Right hindlimb (tissue), 1 donor: Measurements from ENCODE around the gene CHST8.

Source experiments
- DNase-seq: peaks from one replicate; pipeline ENCODE4 v3.0.0-alpha.2; 2018

CHST8 gene

DNA sequence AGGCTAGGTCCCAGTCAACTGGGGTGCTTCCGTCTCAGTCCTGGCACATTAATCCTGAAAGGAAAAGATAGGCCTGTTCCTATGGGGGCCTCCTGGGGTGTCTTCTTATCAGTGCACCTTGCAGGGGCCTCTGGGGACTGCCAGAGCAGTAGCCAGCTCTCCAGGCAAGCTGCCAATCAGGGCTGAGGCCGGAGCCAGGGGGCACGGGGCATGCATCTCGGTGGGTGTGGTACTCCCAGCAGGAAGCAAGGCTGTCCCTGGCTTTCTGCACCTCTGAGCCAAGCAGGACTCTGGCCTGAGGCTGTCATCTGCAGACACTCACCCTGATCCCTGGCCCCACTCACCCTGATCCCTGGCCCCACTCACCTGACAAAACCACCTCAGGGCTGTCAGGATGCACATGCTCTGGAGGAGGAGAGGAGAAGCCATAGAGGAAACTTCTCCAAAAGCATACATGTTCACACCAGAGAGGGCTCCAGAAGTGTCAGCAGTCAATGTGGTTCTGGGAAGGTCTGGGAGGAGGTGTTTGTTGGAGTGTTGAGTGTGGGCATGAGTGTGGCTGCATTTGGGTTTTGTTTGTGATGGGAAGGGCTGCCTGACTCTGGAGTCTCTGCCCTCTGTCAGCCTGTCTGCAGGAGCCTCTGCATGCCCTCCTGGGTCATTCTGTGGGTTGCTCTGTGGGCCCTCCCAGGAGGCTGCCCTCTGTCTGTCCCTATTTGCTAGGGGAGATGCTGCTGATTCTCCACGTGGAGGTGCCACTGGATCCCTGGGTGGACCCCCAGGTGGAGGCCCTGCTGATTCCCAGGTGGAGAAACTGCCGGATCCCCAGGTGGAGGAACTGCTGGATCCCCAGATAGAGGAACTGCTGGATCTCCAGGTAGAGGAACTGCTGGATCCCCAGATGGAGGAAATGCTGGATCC is 152.2 kb downstream of the CHST8 start:
- DNase-seq = no peak

GRCh38 chr19:33774751-33775150 is 153.0 kb downstream of the CHST8 start:
- DNase-seq = no peak

- DNase-seq = no peak
Measured at GRCh38 chr19:33775731-33776487, 154.2 kb downstream of the CHST8 start.

DNA sequence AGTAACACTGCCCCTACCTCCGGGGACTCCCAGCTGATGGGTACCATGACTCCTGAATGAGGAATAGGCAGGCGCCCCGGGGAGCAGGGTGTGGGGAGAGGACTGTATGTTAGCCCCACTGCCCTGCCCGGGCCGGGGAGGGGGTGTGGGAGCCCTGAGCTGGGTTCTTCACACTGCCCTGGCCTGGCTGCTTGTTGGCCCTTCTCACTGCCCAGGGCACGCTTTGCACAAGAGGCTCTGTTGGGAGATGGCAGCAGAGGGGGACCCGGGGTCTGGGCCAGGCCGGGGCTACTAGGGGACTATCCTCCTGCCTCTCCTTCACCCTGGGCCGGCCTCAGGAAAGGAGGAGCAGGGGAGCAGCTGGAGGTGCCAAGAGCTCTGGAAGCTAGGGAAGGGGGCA is 155.6 kb downstream of the CHST8 start:
- DNase-seq = no peak

DNA sequence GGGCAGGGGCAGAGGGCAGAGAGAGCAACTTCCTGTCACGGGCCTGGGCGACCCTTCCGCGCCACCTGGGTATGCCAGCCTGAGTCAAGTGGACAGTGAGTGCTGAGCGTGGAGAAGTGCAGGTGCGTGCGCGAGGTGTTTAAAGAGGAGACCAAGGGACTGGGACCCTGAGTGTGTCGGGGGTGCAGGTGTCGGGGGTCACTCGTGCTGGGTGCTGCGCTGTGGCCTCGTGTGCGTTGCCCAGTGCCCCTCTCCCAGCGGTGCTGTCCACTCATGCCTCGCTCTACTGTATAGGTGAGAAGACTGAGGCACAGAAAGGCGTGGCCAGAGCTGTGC is 156.0 kb downstream of the CHST8 start:
- no peak for DNase-seq

GRCh38 chr19:33778089-33778791 is 156.5 kb downstream of the CHST8 start:
- DNase-seq = peak; percentile 85

- DNase-seq = no peak
Measured at GRCh38 chr19:33779849-33780248, 158.1 kb downstream of the CHST8 start.

DNA sequence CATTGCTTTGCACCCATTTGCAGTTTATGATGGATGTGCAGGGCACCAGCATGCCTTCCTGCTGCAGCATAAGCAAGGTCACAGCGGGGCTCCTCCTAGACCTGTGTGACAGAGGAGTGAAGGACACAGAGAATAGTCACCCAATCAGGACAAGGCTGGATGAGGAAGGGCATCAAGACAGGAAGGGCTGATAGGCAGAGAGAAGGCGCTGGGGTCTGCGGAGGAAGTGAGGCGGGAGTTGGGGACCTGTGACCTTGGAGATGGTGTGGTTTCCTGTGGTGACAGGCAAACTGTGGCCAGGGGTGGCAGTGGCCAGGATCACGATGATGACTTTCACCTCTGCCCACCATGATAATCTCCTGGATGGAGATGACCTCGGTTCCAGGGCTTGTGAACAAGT is 158.5 kb downstream of the CHST8 start:
- DNase-seq = no peak

DNA sequence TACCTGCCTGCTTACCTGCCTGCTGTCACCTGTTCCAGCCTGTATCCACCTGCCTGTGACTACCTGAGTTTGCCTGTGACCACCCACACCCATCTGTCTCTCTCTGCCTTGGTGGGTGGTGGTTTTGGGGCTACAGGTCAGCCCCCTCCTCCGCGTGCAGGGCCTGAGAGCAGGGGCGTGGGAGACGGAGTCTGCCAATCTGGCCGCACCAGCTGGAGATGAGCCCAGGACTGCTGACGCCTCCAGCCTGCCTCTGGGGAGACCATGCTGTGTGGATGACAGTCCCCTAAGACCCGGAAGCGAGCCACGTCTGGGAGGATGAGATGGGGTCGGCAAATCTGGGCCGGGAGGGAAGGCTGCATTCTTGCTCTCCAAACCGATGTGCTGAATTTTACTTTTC is 159.0 kb downstream of the CHST8 start:
- DNase-seq = no peak

- DNase-seq = no peak
Measured at GRCh38 chr19:33781415-33781935, 159.7 kb downstream of the CHST8 start.

DNA sequence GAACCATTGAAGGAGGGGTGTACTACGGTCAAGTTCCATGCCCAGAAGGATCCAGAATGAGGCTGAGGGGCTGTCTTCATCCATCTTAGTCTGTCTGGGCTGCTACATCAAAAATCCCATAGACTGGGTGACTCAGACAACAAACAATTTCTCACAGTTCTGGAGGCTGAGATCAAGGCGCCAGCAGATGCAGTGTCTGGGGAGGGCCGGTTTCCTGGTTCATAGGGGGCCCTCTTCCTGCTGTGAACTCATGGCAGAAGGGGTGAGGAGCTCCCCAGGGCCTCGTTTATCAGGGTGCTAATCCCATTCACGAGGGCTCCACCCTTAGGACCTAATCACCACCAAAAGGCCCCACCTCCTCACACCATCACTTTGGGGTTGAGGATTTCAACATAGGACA is 160.2 kb downstream of the CHST8 start:
- no peak for DNase-seq

- DNase-seq = no peak
Measured at GRCh38 chr19:33784432-33784831, 162.7 kb downstream of the CHST8 start.

DNA sequence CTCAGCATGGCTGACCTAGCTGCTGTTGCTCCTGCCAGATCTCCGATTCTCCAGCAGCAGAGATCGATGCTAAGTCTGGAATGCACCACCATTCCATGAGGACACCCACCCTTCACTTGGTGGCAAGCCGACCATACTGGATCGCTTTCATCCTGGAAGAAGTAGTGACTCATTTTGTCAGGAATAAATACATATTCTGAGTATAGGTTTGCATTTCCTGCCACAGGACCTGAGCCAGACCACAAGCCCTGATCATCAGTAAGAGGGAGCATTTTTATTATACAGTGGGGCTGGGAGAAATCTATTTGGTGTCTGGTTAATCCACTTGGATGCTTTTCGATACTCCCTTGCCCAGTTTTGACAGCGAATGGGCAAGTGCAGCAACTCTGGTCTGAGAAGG is 164.0 kb downstream of the CHST8 start:
- no peak for DNase-seq

- DNase-seq = no peak
Measured at GRCh38 chr19:33788676-33789075, 166.9 kb downstream of the CHST8 start.

DNA sequence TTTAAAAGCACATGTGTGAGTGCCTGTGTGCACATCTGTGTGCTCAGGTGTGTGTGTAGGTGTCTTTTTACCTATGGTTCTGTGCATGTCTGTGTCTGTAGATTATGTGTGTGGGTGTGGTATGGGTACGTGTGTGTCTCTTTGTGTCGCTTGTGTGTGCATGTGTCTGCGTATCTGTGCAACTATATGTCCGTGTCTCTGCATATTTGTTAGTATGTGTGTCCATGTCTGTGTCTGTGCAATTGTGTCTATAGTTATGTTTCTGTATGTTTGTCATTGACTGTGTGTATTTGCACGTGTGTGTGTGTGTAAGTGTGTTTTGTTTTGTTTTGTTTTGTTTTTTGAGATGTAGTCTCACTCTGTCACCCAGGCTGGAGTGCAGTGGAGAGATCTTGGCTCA is 167.6 kb downstream of the CHST8 start:
- no peak for DNase-seq

DNA sequence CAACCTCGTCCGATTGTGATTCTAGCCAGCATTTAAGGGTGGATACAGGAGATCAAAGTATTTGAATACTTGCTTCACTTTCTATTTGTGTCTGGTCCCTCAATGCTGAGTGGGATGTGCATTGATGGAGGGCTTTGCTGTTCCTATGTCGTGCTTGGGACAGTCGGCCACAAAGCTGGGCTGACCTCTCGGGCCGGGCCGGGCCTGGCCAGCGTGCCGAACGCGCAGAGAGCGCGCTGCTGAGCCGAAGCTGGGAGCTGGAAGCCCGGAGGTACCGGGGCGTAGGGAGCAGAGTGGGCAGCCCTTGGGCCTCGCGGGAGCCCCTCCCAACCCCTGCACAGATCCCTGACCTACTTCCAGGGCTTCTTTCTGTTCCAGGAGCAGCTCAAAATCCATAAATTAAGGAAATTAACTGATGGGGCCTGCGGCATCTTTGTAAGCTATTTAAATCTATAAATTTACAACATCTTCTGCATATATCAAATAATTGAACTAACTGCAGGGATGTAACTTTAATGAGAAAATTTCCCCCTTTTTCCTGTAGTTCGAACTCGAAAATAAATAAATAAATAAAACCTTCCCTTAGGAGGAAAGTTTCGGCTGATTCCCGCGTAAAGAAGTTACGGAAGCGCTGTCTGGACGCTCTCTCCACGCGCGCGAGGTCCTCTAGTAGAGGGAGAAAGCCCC is 173.1 kb downstream of the CHST8 start:
- no peak for DNase-seq

DNA sequence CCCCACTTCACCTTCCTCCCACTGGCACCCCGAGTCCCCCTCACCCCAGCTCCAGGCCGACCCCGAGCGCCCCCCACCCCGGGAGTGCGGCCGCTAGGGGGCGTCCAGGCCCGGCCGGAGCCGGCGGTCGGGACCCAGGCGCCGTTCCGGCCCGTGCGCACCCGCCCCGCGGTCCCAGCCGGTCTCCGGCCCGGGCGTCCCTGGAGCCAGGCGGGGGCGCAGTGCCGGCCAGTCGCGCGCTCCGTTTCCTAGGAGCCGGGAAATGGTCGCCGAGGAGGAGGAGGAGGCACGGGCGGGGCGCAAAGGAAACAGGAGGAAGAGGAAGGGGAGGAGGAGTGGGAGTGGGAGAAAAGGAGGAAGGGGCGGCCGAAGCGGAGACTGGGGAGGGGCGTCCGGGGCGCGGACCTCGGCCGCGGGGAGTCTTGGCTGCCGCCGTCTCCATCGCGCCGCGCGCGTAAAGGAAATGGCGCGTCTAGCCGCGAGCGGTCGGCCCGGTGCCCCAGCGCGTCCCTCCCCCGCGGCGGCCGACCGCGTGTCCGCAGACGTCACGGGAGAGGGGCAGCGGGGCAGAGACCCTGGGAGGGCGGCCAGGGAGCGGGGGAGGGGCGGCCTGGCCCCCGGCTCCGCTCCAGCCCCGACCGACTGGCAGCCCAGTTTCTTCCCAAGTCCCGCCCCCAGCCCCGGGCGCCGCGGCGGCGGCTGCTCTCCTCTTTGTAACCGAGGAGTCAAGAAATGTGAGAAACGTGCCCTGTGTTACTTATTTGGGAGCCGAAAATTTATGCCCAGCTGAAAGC is 173.8 kb downstream of the CHST8 start:
- peak; percentile 94 for DNase-seq

- DNase-seq = peak; percentile 82
Measured at GRCh38 chr19:33796164-33796875, 174.6 kb downstream of the CHST8 start, which contains the start of gene KCTD15. Gene KCTD15 (plus strand): TSS chr19:33796870. CDS start chr19:33800455, 3,585 bp downstream.

DNA sequence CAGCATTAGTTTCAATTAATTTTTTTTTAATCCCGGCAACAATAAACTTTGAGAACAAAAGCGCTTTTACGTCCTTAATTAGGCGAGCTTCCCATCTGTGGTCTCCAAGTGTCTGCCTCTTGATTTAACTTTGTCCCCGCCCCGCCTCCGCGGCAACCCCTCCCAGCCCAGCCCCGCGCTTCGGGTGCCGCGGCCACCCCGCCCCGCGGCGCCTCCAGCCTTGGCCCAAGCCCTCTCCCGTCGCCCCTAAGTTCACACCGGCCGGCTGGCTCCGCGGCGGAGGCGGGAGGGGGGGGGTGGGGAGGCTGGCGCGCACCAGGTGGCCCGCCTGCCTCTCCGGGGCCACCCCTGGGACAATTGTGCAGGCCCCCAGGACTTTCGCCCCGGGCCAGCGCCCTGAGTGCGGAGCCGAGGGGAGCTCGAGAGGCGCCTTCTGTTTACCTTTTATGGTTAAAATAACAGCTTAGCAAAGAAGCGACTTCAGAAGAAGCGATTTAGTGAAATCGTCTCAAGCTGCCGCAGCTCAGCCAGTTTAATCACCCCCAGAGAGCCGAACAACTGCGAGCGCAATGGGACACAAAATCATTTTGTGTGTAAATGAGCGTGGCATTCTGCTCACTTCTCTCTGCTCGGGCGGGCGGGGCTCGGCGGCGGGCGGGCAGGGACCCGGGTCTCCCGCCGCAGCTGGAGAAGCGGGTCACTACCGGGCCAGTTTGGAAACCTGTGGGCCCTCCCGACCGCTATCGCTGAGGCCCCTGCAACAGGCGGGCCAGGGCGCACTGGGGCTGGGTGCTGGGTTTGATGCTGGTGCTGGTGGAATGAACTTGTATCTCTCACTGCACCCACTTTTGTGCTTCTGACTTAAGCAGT is 176.3 kb downstream of the CHST8 start:
- peak; percentile 74 for DNase-seq

GRCh38 chr19:33798681-33799111 is 176.9 kb downstream of the CHST8 start:
- DNase-seq = no peak
